Left forelimb (tissue), 1 donor: ENCODE data around the gene PLCH1.

Experiments used
- DNase-seq: peaks from one replicate; pipeline ENCODE4 v3.0.0-alpha.2; 2018; ENCODE audit warnings: low spot score

The PLCH1 gene

GRCh38 chr3:155548195-155548594 lies 196.7 kb downstream of the PLCH1 start:
- no peak for DNase-seq

GRCh38 chr3:155535098-155535497 lies 209.8 kb downstream of the PLCH1 start:
- no peak for DNase-seq

- DNase-seq = no peak
Observed at GRCh38 chr3:155528579-155528978, 216.3 kb downstream of the PLCH1 start.

- no peak for DNase-seq
Observed at GRCh38 chr3:155525324-155525833, 219.5 kb downstream of the PLCH1 start.

DNA sequence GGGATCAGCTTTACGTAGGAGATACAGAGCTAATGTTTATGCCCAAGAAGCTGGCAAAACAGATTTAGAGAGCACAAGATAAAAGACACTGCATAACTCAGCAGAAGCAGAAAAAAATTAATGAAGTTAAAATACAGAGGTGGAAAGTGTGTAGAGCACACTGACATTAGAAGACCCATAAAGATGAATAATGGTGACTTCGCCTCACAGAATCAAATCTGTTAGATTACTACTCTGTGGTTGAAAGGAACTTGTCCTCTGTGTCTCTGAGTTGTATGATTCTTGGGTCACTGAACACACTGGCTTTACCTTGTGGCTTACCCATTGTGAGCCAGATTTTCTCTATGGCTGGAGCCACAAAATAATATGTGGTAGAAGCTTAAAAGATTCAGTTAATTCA lies 224.4 kb downstream of the PLCH1 start:
- DNase-seq = no peak

GRCh38 chr3:155519078-155519477 lies 225.8 kb downstream of the PLCH1 start:
- DNase-seq = no peak

GRCh38 chr3:155517903-155518302 lies 227.0 kb downstream of the PLCH1 start:
- no peak for DNase-seq

DNA sequence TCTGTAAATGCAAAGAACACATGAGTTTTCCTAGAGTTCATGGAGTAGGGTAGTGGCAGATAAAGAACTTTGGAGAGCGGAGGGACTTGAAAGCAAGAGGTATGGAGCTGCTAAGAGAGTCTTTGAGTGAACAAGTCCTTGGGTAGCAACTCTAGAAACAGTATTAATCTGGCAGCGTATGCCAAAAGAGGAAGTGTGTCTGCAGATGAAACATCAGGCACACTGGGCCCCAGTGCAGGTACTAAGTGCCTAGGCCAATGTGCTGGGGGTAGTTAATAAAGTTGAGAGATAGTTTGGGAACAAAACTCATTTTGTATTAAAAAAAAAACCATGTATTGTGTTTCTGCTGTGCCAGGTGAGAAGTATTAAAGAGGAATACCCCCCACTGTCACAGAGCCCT lies 228.4 kb downstream of the PLCH1 start:
- no peak for DNase-seq

DNA sequence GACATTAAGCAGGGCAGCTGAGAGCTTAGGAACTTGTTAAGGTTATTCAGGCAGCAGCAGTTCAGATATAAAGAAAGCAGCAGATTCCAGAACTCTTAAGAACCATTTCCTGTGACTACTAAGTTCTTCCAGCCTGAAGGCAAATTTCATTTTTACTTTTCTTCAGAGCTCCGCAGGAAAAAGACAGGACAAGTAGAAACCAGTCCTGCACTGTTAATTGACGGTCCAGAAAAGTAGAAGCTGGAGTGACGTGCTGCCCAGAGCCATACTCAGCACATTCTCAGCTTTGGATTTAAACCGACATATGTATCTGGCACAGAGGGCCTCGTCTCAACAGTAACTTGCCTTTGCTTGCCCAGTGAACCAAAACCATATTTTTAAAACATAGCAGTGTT lies 232.0 kb downstream of the PLCH1 start:
- DNase-seq = no peak

- no peak for DNase-seq
Observed at GRCh38 chr3:155512175-155512866, 232.6 kb downstream of the PLCH1 start.

- DNase-seq = no peak
Observed at GRCh38 chr3:155504682-155505081, 240.2 kb downstream of the PLCH1 start.

DNA sequence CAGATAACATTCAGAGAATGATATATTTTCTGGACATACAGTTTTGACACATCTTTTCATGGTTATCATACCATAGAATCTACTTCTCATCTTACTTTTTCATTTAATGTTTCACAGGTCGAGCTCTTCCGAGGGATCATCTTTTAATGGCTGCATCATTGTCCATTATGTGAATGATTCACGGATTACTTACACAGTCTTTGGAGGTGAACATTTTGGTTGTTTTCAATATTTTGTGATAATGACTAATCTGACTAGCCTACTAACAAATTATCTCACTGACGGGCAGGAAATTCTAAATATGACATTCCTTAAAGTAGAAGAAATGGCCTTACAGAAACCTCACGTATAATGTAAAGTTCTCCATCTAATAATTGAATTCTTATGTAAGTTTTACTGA lies 242.2 kb downstream of the PLCH1 start:
- DNase-seq = no peak

- DNase-seq = no peak
Observed at GRCh38 chr3:155500194-155500818, 244.6 kb downstream of the PLCH1 start.

GRCh38 chr3:155497930-155498647 lies 246.8 kb downstream of the PLCH1 start:
- no peak for DNase-seq

GRCh38 chr3:155496206-155496605 lies 248.7 kb downstream of the PLCH1 start:
- no peak for DNase-seq

DNA sequence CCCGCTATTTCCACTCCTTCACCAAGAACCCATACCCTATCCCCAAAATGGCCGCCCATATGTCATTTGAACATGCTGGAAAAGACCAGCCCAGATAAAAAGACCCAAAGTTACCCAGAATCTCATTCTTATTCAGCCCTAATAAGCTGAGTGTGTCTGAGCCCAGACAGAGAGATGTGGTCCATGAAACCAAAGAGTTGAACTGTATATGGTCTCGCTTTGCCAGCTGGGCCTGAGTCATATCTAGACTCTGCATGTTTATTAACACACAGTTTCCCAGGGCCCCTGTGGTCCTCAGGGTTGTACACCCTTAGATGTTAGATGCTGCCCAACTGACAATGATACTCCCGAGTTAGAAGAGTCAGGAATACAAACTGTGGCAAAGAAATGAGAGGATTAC lies 249.5 kb downstream of the PLCH1 start:
- DNase-seq = no peak

DNA sequence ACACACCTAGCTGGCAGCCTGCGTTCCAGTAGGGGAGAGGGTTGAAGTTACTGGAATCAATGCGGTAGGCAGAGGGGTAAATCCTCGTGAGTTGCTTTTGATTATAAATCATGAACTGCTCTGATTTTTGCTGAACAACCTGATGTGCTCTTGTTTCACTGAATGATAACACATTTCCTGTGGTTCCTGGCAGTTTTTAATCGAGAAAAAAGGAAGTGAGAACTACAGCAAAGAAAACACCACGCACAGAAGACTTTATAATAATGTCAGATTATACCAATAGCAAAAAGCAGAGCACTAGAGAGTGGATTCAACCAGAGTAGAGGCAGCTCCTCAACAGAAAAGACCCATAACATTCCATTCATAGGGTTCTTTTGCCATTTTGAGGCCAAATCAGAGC lies 250.5 kb downstream of the PLCH1 start:
- DNase-seq = no peak

GRCh38 chr3:155492841-155493240 lies 252.0 kb downstream of the PLCH1 start:
- no peak for DNase-seq

- DNase-seq = no peak
Observed at GRCh38 chr3:155491696-155492095, 253.2 kb downstream of the PLCH1 start.

DNA sequence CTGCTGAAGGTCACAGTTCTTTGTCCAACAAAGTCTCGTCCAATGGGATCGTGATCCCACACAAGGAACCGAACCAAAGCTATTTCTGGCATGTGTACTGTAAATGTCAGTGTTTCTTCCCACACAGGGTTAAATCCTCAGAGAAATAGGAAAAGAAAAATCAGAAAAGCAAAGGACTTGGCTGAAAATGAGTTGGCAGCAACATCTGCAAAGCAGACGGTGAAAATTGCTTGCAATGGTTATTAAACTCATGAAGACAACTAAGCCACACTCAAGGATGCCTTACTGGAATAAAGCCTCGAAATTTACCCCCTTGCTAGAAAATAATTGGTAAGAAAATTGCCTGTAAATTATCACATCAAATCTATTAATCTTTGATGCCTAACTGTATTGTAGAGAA lies 256.2 kb downstream of the PLCH1 start:
- no peak for DNase-seq

GRCh38 chr3:155485897-155486296 lies 259.0 kb downstream of the PLCH1 start:
- DNase-seq = no peak

DNA sequence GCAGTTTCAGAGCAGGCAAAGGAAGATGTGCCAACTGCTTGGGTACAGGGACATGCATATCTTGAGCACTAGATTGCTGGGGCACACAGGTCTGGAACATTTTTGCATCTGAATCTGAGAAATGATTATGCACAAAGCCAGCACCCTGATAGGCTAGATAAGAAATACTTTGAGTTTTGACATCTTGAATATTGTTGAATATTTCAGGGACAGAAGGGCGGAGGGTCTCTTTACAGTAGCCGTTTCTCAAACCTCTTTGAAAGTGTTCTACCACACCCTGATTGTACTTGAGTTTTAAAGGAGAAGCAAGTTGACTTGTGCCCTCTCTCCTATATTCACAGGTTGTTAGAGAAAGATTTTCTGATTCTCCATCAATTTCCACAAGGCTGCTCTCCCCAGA lies 263.3 kb downstream of the PLCH1 start:
- DNase-seq = no peak

GRCh38 chr3:155481089-155481488 lies 263.8 kb downstream of the PLCH1 start:
- no peak for DNase-seq
